K562 (cell line): ENCODE measurements around the gene SLC30A1. TPM values are rescaled to one million over a fixed set of nuclear protein-coding genes. Genes with fewer than 3 reads are reported as not detected.

Experiments used
- ARHGAP35 ChIP-seq: fragments of 450-650 bp; IDR thresholded peaks from 2 replicates; pipeline ENCODE4 v1.6.1; 2018; ENCODE audit not compliant: partially characterized antibody
- ASH1L ChIP-seq: fragments of 450-650 bp; IDR thresholded peaks from 2 replicates; pipeline ENCODE4 v1.6.1; 2018; ENCODE audit warnings: borderline replicate concordance, mild to moderate bottlenecking, low read depth; ENCODE audit not compliant: partially characterized antibody
- BDP1 ChIP-seq: IDR thresholded peaks from 3 replicates; pipeline ENCODE4 v1.6.1; 2011; ENCODE audit not compliant: insufficient read length, insufficient read depth
- CAMTA2 ChIP-seq: fragments of 250-450 bp; sonication (Bioruptor Pico); conservative IDR thresholded peaks from 2 replicates; pipeline ENCODE4 v1.5.1; 2022
- EGR1 ChIP-seq: fragments of 450-650 bp; conservative IDR thresholded peaks from 2 replicates; pipeline ENCODE4 v1.6.1; 2017; ENCODE audit warnings: mild to moderate bottlenecking
- ELF1 ChIP-seq: fragments of 200-800 bp; sonication (Bioruptor generic); IDR thresholded peaks from 2 replicates; pipeline ENCODE4 v1.6.1; 2016; ENCODE audit warnings: missing genetic modification characterization, missing compliant biosample characterization
- ESRRB ChIP-seq: fragments of 250-450 bp; sonication (Bioruptor Pico); IDR thresholded peaks from 2 replicates; pipeline ENCODE4 v1.5.0; 2020; ENCODE audit warnings: mild to moderate bottlenecking, moderate library complexity, borderline replicate concordance
- ETV6 ChIP-seq, 3 experiments: fragments of 150-350 bp in 1 of 3; sonication (generic) in 1 of 3; formaldehyde crosslinking in 1 of 3; IDR thresholded peaks; 2 replicates each; pipeline versions ENCODE4 v1.6.1 to v1.8.0; 2014 to 2022; ENCODE audit warnings: borderline replicate concordance in 2 of 3, low read depth in 2 of 3, antibody characterized with exemption in 1 of 3, low read length in 1 of 3, mild to moderate bottlenecking in 1 of 3, missing genetic modification reagents in 1 of 3
- GTF2F1 ChIP-seq: IDR thresholded peaks from 2 replicates; pipeline ENCODE4 v1.6.1; 2011; ENCODE audit warnings: low read depth, low read length, improper control_type of control experiment
- HDAC3 ChIP-seq: fragments of 450-650 bp; IDR thresholded peaks from 2 replicates; pipeline ENCODE4 v1.6.1; 2018; ENCODE audit warnings: borderline replicate concordance, mild to moderate bottlenecking, moderate library complexity; ENCODE audit not compliant: partially characterized antibody
- ILK ChIP-seq: fragments of 450-650 bp; IDR thresholded peaks from 2 replicates; pipeline ENCODE4 v1.6.1; 2016; ENCODE audit warnings: missing genetic modification characterization, low read depth, mild to moderate bottlenecking, missing compliant biosample characterization, moderate library complexity, borderline replicate concordance
- L3MBTL2 ChIP-seq: fragments of 450-650 bp; IDR thresholded peaks from 2 replicates; pipeline ENCODE4 v1.6.1; 2016; ENCODE audit warnings: mild to moderate bottlenecking, moderate library complexity
- NBN ChIP-seq: fragments of 450-650 bp; IDR thresholded peaks from 2 replicates; pipeline ENCODE4 v1.6.1; 2016; ENCODE audit warnings: low read depth, mild to moderate bottlenecking
- NR2C2 ChIP-seq, 2 experiments: fragments of 200-800 bp in 1 of 2; sonication (Bioruptor generic) in 1 of 2; sonication (generic) in 1 of 2; formaldehyde crosslinking in 1 of 2; IDR thresholded peaks; 2 replicates each; pipeline versions ENCODE4 v1.6.1 to v1.8.0; 2016 to 2022; ENCODE audit warnings: mild to moderate bottlenecking in 1 of 2, missing compliant biosample characterization in 1 of 2, missing genetic modification characterization in 1 of 2, missing genetic modification reagents in 1 of 2
- SIN3A ChIP-seq, 2 experiments: fragments of 150-350 bp in 1 of 2; IDR thresholded peaks; 2 replicates each; pipeline ENCODE4 v1.6.1; 2011 to 2016; ENCODE audit warnings: borderline replicate concordance in 2 of 2, low read depth in 2 of 2, low read length in 2 of 2, mild to moderate bottlenecking in 2 of 2, moderate library complexity in 2 of 2; ENCODE audit not compliant: control insufficient read depth in 1 of 2
- SLC30A9 ChIP-seq: fragments of 250-450 bp; sonication (Bioruptor Pico); IDR thresholded peaks from 2 replicates; pipeline ENCODE4 v1.8.0; 2022; ENCODE audit warnings: mild to moderate bottlenecking, moderate library complexity
- SRSF7 ChIP-seq: fragments of 200-400 bp; formaldehyde crosslinking; optimal IDR thresholded peaks from 2 replicates; pipeline ENCODE3; 2017; ENCODE audit warnings: mild to moderate bottlenecking, low read depth, low read length
- STAT6 ChIP-seq: sonication (generic); formaldehyde crosslinking; IDR thresholded peaks from 2 replicates; pipeline ENCODE4 v1.8.1; 2023; ENCODE audit warnings: mild to moderate bottlenecking, missing genetic modification reagents
- TBL1XR1 ChIP-seq, 2 experiments: IDR thresholded peaks; 2 replicates each; pipeline ENCODE4 v1.6.1; 2012; ENCODE audit warnings: improper control_type of control experiment in 2 of 2, low read length in 2 of 2, mild to moderate bottlenecking in 1 of 2
- ZNF133 ChIP-seq: fragments of 250-450 bp; sonication (Bioruptor Pico); IDR thresholded peaks from 2 replicates; pipeline ENCODE4 v1.4.0; 2020; ENCODE audit warnings: mild to moderate bottlenecking
- ZNF212 ChIP-seq: fragments of 450-650 bp; formaldehyde crosslinking; IDR thresholded peaks from 2 replicates; pipeline ENCODE4 v1.4.0; 2020; ENCODE audit warnings: mild to moderate bottlenecking
- ZNF263 ChIP-seq: sonication (generic); formaldehyde crosslinking; IDR thresholded peaks from 2 replicates; pipeline ENCODE4 v1.8.0; 2022; ENCODE audit warnings: mild to moderate bottlenecking, missing genetic modification reagents, borderline replicate concordance
- ZNF655 ChIP-seq: fragments of 250-450 bp; sonication (Bioruptor Pico); IDR thresholded peaks from 2 replicates; pipeline ENCODE4 v1.5.0; 2021
- ZNF778 ChIP-seq: fragments of 450-650 bp; formaldehyde crosslinking; IDR thresholded peaks from 2 replicates; pipeline ENCODE4 v1.4.0; 2020; ENCODE audit warnings: mild to moderate bottlenecking, moderate library complexity
- polyA plus RNA-seq, 8 experiments: library from polyadenylated mRNA; depleted of rRNA in 4 of 8; stranded (reverse) in 5 of 8; unstranded in 3 of 8; fragments of >200 nt; fragmentation: Nextera tagmentation in 2 of 8; fragmentation: Illumina TruSeq in 1 of 8; extraction: Ambion mirVana in 2 of 8; extraction: Trizol in 1 of 8; gene quantifications; 2 replicates each; pipeline versions ENCODE4 v1.2.1 to v1.2.3, GENCODE V29; 2011 to 2014; ENCODE audit warnings: inconsistent platforms in 1 of 8, missing spikeins in 1 of 8
- total RNA-seq, 7 experiments: library from RNA; depleted of rRNA in 6 of 7; stranded (reverse); fragments of >200 nt in 6 of 7; fragmentation: Illumina TruSeq in 2 of 7; extraction: Trizol in 2 of 7; gene quantifications; 2 replicates each; pipeline versions ENCODE4 v1.2.1 to v1.2.3, GENCODE V29; 2011 to 2021; ENCODE audit warnings: low replicate concordance in 1 of 7
- TF ChIP-seq, protein P1 (sequence below): fragments of 250-450 bp; sonication (Bioruptor Pico); IDR thresholded peaks from 2 replicates; pipeline ENCODE4 v1.8.0; 2022; ENCODE audit warnings: moderate library complexity, mild to moderate bottlenecking, inconsistent platforms

Gene SLC30A1
- total and polyA plus RNA-seq, 9 of the 15 experiments (the other 6 are each of a cell fraction or from before 2014, with no cell fraction given): 4.1 to 14.4 (median 6.6) TPM

DNA sequence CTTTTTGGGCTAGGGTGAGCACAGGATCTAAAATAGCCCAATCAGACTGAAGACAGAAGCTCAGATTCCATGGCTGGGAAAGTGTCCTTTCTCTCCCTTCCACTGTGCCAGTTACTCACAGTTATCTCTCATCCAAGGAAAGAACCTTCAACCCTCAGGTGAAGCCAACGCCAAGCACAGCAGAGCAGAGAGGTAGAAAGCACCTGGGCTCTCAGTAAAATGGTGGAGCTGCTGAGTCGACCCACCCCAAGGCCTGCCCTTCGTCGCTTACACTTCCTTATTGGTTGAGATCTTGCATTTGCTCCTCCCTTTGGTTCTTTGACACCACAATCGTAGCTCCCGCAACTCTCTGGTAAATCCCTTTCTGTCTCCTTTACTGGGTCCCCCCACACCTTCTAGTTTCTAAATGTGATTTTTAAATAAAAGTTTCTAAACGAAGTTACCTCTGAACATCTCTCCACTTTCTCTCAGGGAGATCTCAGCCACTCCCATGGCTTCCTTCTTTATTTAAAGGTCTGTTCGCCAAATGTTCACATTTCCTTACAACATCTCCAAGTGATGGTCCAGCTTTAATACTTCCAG is 27.5 kb upstream of the SLC30A1 start (continued):
- TF ChIP-seq STAT6 (CRISPR knock-in tag) (no peak), ILK (tag) (no peak), CAMTA2 (CRISPR knock-in tag) (no peak), ZNF778 (no peak), SIN3A (IDR thresholded peaks at IDR 0.05; ENCODE audit: borderline replicate concordance in 2 of 2, control insufficient read depth in 1 of 2, low read depth in 2 of 2, low read length in 2 of 2) (peak; percentile 20 to 35; a peak in 2 of 4 replicates), HDAC3 (no peak), ELF1 (no peak), ZNF133 (CRISPR knock-in tag) (no peak), ZNF212 (no peak), ZNF263 (CRISPR knock-in tag) (no peak), ZNF655 (CRISPR knock-in tag) (no peak), ETV6 (IDR thresholded peaks at IDR 0.05; ENCODE audit: borderline replicate concordance in 1 of 2, low read depth in 2 of 2, low read length in 1 of 2) (no peak), ETV6 (CRISPR knock-in tag; IDR thresholded peaks at IDR 0.05; ENCODE audit: borderline replicate concordance) (no peak), ARHGAP35 (no peak), BDP1 (no peak), SLC30A9 (CRISPR knock-in tag) (no peak), NR2C2 (CRISPR knock-in tag; IDR thresholded peaks at IDR 0.05) (no peak), NR2C2 (tag; IDR thresholded peaks at IDR 0.05) (peak; percentile 84), GTF2F1 (peak; percentile 65; the same call in 1 of the 2 replicates), TBL1XR1 (IDR thresholded peaks at IDR 0.05; ENCODE audit: low read length in 2 of 2) (peak in 1 of 2 experiments; percentile 27; a peak in 1 of 4 replicates), ESRRB (CRISPR knock-in tag) (no peak), L3MBTL2 (no peak), EGR1 (no peak), SRSF7 (no peak), NBN (no peak), ASH1L (no peak)
- TF ChIP-seq, protein P1, sequence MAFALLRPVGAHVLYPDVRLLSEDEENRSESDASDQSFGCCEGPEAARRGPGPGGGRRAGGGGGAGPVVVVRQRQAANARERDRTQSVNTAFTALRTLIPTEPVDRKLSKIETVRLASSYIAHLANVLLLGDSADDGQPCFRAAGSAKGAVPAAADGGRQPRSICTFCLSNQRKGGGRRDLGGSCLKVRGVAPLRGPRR: no peak
